22Rv1 (cell line): ENCODE results near the gene AOPEP.

Source experiments
- ZFX ChIP-seq: fragments of 450-650 bp; IDR thresholded peaks from 2 replicates; pipeline ENCODE4 v1.6.1; 2017; ENCODE audit warnings: antibody characterized with exemption, borderline replicate concordance
- TF ChIP-seq, protein P1 (sequence below): fragments of 450-650 bp; IDR thresholded peaks from 2 replicates; pipeline ENCODE4 v1.5.1; 2017; ENCODE audit warnings: mild to moderate bottlenecking

DNA sequence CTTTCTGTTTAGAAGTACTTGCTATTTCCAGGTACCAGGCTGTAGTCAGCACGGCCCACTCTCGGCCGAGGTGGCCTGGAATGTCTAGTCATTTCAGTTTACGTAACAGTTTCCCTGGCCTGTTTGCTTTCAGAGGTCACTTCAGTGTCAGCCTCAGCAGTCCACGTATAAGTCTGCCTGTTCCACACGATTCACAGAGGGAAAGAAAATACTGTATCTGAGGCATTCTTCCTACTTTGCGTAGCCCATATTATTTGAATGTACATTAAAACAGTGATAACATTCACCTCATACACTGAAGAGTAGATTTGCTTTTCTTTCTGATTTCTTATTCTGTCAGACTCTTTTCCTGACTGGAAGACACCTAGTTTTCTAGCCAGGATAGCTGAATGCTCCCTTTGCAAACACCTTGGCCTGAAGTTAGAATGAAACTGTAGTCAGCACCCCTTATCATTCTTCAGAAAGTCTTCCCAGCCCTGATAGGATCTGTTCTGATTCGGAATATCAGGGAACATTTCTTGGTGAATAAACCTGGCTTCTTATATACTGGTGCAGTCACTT, 140.9 kb downstream of the AOPEP start:
- TF ChIP-seq, protein P1, sequence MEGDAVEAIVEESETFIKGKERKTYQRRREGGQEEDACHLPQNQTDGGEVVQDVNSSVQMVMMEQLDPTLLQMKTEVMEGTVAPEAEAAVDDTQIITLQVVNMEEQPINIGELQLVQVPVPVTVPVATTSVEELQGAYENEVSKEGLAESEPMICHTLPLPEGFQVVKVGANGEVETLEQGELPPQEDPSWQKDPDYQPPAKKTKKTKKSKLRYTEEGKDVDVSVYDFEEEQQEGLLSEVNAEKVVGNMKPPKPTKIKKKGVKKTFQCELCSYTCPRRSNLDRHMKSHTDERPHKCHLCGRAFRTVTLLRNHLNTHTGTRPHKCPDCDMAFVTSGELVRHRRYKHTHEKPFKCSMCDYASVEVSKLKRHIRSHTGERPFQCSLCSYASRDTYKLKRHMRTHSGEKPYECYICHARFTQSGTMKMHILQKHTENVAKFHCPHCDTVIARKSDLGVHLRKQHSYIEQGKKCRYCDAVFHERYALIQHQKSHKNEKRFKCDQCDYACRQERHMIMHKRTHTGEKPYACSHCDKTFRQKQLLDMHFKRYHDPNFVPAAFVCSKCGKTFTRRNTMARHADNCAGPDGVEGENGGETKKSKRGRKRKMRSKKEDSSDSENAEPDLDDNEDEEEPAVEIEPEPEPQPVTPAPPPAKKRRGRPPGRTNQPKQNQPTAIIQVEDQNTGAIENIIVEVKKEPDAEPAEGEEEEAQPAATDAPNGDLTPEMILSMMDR, result no peak
- TF ChIP-seq ZFX, result no peak
